Measurements from ENCODE around the gene TMEM132A.

DNA sequence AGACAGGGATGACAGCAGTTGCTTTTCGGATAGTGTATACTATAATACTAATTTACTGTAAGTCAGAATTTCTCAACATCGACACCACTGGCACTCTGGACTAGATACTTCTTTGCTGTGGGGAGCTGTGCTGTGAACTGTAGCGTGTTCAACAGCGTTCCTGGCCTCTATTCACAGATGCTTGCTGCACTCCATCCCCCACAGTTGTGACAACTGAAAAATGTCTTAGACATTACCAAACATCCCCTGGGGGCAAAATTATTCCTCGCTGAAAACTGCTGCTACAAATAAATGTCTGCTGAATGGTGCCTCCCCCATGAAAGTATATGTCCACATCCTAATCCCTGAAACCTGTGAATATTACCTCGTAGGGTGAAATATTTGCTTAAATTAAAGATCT is 35.2 kb downstream of the TMEM132A start:
- TF ChIP-seq, protein P1, sequence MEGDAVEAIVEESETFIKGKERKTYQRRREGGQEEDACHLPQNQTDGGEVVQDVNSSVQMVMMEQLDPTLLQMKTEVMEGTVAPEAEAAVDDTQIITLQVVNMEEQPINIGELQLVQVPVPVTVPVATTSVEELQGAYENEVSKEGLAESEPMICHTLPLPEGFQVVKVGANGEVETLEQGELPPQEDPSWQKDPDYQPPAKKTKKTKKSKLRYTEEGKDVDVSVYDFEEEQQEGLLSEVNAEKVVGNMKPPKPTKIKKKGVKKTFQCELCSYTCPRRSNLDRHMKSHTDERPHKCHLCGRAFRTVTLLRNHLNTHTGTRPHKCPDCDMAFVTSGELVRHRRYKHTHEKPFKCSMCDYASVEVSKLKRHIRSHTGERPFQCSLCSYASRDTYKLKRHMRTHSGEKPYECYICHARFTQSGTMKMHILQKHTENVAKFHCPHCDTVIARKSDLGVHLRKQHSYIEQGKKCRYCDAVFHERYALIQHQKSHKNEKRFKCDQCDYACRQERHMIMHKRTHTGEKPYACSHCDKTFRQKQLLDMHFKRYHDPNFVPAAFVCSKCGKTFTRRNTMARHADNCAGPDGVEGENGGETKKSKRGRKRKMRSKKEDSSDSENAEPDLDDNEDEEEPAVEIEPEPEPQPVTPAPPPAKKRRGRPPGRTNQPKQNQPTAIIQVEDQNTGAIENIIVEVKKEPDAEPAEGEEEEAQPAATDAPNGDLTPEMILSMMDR (IDR thresholded peaks at IDR 0.05 in 8 of 11, conservative IDR thresholded peaks at IDR 0.05 in 3 of 11), result no peak
- no peak for TF ChIP-seq POLR2AphosphoS5 (IDR thresholded peaks at IDR 0.05)
- TF ChIP-seq POLR2A (IDR thresholded peaks at IDR 0.05), result no peak

Data from spleen (tissue), 7 donors.